ENCODE data around the gene SMIM20.

The SMIM20 gene

DNA sequence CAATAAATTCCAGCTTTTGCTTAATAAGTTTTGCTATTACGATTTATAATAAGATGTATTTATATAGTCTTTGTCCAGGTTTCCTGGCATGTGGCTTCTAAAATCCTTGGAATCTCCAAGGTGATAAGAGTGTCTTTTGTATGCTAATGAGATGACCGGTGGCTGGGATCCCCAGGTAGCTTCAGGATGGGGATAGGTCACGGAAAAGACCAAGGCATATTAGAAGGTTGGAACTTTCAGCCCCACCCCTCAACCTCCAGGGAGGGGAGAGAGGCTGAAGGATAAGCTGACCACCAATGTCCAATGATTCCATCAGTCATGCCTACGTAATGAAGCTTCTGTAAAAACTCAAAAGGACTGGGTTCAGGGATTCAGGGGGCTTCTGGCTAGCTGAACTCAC, 41.7 kb downstream of the SMIM20 start:
- DNase-seq (ENCODE audit: low read depth) = no peak

DNA sequence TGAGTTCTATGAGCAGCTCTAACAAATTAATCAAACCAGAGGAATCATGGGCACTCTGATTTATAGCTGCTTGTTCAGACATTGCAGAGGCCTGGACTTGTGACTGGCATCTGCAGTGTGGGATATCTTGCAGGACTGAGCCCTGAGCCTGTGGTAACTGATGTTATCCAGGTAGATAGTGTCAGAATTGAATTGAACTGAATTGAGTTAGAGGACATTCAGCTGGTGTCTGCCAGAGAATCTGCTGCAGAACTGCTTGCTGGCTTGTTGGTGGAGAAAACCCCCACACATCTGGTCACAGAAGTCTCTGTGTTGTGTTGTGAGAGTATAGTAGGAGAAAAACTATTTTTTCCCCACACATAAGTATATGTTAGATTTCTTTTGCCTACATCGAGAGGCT, 42.2 kb downstream of the SMIM20 start:
- DNase-seq (ENCODE audit: low read depth) = no peak

DNA sequence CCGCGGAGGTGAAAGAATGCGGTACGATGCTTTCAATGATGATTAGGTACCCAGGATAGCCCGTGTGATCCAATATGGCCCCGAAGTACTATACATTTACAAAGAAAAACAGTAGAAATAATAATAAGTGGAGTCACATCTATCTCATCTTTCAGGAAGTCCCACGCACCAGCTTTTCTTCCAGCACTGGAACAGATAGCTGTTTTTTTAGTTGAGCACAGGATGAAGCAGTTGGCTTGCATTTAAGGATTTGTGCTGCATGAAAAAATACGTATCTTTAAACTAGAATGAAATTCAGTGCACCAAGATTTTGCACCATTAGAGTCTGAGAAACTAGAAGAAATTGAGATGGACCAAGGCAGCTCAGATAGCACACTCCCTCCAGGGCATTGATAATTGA, 44.1 kb downstream of the SMIM20 start:
- no peak for DNase-seq (ENCODE audit: low read depth)

DNA sequence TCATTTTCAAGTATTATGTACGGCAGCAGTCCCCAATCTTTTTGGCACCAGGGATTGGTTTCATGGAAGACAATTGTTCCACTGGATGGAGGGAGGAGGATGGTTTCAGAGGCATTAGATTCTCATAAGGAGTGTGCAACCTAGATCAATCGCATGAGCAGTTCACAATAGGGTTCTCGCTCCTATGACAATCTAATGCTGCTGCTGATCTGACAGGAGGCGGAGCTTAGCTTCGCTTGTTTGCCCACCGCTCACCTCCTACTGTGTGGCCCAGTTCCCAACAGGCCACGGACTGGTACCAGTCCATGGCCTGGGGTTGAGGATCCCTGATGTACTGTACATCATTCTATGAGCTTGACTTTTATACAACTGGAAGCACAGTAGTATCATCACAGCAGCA, 48.4 kb downstream of the SMIM20 start:
- no peak for DNase-seq (ENCODE audit: low read depth)

DNA sequence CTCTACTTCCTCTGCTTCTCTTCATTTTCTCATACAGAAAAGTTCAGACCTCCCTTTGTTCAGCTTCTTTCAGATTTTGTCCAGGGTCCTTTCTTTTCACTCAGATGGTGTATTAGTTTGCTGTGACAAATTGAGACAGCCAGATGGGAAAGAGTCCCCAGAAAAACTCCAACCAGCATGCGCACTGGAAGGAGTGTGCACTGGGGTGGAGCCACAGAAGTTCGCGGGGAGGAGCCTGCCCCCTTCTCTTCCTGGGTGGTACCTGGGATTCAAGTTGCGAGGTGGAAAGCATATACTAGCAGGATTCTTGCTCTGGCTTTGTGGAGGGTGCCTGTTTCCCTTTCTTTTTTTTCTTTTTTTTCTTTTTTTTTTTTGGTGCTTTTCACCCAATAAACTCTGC, 51.6 kb downstream of the SMIM20 start:
- DNase-seq (ENCODE audit: low read depth) = no peak

DNA sequence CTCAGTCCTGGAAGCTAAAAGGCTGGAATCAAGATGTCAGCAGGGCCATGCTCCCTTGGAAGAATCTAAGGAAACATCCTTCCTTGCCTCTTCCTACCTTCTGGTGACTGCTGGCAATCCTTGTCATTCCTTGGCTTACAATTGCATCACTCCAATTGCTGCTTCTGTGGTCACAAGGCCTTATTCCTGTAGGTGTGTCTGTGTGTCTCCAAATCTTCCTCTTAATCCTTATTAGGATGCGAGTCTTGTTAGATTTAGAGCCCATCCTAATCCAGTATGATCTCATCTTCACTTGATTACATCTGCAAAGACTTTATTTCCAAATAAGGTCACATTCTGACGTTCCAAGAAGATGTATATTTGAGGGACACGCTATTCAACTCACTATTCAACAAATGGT, 52.2 kb downstream of the SMIM20 start:
- DNase-seq (ENCODE audit: low read depth) = no peak

DNA sequence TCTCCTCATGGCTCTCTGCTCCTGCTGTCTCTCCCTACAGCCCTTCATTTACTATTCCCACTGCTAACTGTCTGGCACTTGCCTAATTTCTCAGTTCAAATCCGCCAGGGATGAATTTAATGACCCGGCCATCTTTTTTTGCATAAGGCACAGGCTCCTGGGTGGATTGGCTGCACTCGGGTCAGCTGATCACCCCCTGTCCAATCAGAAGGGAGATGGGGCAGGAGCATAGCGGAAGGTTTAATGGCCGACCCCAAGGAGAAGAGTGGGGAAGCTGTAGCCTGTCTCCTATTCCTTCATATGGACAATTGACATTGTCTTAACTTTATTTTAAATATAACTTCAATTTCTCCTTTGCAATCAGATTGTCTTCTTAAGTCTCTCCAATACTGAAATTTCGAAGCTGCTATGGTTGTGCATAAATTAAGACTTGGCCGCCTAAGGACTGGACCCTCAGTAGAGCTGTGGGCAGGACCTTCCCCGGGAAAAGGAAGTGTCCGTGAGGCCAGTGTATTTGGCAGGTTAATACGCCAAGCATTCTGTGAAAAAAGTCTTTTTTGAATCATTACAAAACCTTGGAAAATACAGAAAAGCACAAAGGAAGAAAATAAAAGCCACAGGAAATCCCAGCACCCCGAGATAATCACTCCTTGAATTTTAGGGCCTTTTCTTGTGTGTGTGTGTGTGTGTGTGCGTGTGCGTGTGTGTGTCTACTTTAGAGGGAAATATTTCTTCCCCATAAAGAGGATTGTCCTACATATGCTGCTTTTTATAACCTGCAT, 55.5 kb downstream of the SMIM20 start:
- DNase-seq (ENCODE audit: low read depth) = no peak

DNA sequence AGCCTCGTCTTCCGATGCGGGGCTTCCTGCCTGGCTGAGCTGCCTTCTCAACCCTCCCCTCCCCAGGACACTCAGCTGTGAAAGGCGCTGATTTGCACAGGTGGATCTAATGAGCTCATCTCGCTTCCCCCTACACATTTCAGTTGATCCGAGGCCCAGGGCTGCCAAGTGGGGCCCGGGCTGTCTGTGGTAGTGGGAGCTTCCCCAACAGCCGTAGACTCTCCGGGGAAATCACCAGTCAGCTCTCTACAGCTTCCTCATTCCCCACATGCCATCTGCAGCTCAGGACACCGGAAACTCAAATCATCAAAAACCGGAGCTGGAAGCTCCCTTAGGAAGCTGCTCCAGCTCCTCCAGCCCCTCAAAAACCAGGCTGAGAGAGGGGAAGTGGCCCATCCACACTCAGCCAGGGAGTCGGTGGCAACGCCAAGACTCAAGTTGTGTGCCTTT, 56.2 kb downstream of the SMIM20 start:
- no peak for DNase-seq (ENCODE audit: low read depth)

DNA sequence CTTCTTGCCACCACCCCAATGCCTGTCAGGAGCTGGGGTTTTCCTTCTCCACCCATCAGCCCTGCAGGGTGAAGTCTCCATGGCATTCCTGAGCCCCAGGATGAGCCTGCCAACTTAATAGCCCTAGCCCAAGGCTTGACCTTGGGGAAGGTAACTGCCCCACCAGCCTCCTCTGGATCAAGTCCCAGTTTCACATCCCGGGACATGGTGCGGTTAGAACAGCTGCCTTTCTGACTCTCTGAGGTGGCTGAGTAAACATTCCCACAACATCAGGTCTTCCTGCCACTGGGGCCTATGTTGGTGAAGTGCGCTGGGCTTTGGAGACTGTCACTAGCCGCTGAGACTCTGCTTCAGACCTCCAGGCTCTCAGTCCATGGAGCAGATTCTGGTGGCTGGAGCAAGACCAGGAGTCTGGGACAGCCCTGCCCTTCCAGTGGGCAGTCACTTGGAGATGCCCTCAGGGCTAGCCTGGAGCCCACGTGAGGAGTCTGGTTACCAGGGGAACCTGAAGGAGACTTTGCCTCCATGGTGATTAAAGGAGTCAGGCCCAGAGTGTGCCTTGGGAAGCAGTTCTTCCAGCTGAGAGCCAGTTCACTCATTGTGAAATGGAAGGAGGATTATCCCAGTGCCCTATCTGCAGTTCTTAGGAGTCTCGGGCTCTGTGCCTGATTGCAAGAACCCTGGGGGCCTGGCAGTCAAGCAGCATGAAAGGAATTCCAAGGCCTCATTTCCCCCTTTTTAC, 56.8 kb downstream of the SMIM20 start:
- no peak for DNase-seq (ENCODE audit: low read depth)

DNA sequence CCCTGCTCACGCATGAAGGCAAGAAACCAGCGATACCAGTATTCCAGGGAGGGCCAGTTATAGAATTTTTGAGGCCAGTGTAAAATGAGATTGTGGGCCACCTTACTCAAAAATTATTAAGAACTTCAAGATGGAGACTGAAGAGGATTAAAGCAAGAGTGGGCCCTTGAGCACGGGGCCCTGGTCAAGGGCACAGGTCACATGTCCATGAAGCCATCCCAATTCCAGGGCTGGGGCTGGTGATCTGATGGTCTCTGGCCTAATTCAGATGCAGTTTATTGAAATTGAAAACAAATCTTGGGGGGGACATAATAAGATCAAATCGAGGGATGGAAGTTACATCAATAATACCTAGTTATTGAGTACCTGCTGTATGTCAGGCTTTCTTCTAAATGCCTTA, 58.3 kb downstream of the SMIM20 start:
- DNase-seq (ENCODE audit: low read depth) = no peak

DNA sequence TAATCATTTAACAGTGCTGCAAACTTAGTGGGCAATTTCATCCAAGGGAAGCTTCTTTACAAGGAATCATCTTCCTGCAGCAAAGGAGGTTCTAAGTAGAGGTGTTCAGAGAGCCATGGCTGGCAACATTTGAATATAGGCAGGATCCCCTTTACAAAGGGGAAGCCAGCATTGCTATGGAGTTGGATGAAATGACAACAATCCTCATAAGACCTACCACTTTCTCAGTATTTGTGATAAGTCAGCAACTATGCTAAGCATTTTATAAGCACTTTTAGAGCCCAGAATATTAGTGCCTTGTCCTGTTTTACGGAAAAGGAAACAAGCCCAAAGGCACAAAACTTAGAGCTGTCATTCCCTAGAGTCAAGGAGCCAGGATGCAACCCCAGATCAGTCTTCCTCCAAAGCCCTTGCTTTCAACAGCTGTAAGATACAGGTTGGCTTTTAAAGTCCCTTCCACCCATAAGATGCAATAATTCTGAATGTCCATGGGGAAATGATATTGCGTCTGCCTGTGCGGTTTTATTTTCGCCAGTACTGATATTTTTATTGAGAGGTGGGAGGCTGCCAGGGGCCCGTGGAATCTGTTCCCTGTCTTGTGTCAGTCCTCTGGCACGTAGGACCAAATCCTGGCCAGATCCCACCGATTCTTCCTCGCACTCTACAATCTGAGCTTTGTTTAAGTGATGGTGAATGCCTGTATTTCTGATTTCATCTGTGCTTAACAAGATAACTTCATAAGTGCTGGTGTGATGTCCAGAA, 59.1 kb downstream of the SMIM20 start:
- no peak for DNase-seq (ENCODE audit: low read depth)

DNA sequence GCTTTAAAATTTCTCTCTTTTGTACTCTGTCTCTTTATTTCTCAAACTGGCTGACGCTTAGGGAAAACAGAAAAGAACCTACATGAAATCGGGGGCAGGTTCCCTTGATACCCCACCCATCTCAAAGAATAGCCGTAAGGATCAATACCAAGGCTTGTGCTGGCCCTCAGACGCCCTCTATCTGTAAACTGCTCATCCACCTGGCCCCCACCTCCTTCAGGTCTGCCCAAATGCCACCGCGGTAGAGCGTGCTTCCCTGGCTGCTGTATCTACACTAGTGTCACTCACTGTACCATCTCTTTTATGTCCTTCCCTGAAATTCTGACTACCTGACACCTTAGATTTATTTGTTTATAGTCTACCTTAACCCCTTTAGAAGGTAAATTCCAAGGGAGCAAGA, 62.8 kb downstream of the SMIM20 start:
- DNase-seq (ENCODE audit: low read depth) = no peak

DNA sequence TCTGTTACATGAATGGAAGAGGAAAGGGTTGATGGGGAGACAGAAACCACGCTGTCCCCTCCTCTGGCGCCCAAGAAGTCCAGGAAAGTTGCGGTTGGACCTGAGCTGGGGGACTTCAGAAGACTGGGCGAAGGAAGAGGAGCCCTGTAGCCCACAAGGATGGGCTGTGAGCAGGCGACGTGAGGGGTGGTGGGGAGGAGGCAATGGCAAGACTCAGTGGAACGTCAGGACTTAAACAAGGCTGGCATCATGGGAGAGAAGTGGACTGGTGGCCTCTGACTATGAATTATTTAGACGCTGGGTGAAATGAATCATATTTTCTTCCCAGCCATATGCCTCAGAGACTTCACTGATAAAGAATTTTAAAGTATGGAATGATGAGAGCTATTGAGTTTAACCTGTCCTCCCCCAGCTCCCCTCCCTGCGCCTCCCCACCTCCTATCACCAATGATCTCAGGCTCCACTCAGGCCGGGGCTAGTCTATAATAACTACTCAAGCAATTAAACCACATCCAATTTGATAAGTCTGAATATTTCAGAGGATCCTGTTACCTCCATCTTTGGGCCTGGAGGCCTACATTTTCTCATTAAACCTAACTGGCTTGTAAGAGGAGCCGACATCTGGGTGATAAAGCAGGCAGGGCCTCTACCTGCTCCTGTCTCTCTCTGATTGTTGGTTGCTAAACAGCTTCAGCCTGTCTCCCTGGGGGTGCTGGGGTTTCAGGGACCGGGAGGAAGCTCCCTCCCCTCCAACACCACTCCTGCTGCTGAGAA, 63.6 kb downstream of the SMIM20 start:
- DNase-seq (ENCODE audit: low read depth) = no peak

DNA sequence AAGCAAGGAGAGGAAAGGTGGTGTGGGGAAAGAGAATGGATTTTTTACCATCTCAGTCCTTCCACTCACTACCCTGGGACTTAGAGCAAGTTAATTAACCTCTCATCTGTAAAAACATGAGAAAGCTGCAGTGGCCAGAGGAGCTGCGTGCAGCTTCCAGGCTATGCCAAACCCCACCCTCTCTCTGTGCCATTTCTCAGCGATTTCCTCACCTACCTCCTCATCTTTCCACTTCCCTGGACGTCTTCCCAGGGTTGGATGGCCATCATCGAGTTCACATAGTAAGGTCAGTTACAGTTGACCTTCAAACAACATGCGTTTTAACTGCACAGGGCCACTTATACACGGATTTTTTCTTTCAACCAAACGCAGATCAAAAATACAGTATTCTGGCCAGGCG, 64.3 kb downstream of the SMIM20 start:
- no peak for DNase-seq (ENCODE audit: low read depth)
